LoVo (cell line): Measurements from ENCODE around the gene LIPG.

Experiments used
- DNase-seq: peaks from one replicate; pipeline ENCODE4 v3.0.0-alpha.2; 2016; ENCODE audit warnings: low spot score

Gene LIPG

GRCh38 chr18:49612515-49613033, 50.7 kb downstream of the LIPG start:
- no peak for DNase-seq

- no peak for DNase-seq
Observed at GRCh38 chr18:49613141-49613640, 51.3 kb downstream of the LIPG start.

GRCh38 chr18:49613641-49614151, 51.8 kb downstream of the LIPG start:
- DNase-seq = peak; percentile 72

- no peak for DNase-seq
Observed at GRCh38 chr18:49616618-49617328, 54.9 kb downstream of the LIPG start.

GRCh38 chr18:49617329-49617695, 55.5 kb downstream of the LIPG start:
- no peak for DNase-seq

GRCh38 chr18:49617865-49618264, 56.0 kb downstream of the LIPG start:
- no peak for DNase-seq

- DNase-seq = peak; percentile 50
Observed at GRCh38 chr18:49618742-49619681, 57.2 kb downstream of the LIPG start.

- DNase-seq = no peak
Observed at GRCh38 chr18:49619801-49620200, 57.9 kb downstream of the LIPG start.

- no peak for DNase-seq
Observed at GRCh38 chr18:49621301-49621700, 59.4 kb downstream of the LIPG start.

- no peak for DNase-seq
Observed at GRCh38 chr18:49621717-49622351, 60.0 kb downstream of the LIPG start.

GRCh38 chr18:49623571-49623970, 61.7 kb downstream of the LIPG start:
- no peak for DNase-seq

GRCh38 chr18:49625021-49625691, 63.3 kb downstream of the LIPG start:
- DNase-seq = no peak

- no peak for DNase-seq
Observed at GRCh38 chr18:49626842-49627467, 65.1 kb downstream of the LIPG start.

GRCh38 chr18:49628119-49628518, 66.3 kb downstream of the LIPG start:
- DNase-seq = no peak

- no peak for DNase-seq
Observed at GRCh38 chr18:49628881-49629795, 67.3 kb downstream of the LIPG start.

- no peak for DNase-seq
Observed at GRCh38 chr18:49630246-49630699, 68.4 kb downstream of the LIPG start.

- DNase-seq = no peak
Observed at GRCh38 chr18:49631146-49631866, 69.4 kb downstream of the LIPG start.

GRCh38 chr18:49632588-49632987, 70.7 kb downstream of the LIPG start:
- no peak for DNase-seq

GRCh38 chr18:49638209-49638785, 76.4 kb downstream of the LIPG start:
- no peak for DNase-seq
